Heart left ventricle (tissue), 13 donors: ENCODE measurements around the gene RFWD3.

ENCODE experiments used
- CTCF ChIP-seq, 12 donors: fragments of 200-600 bp; sonication (generic) in 4 of 12; IDR thresholded peaks; one replicate each; pipeline versions ENCODE4 v1.5.0 to v1.8.0; 2018 to 2022; ENCODE audit warnings: antibody characterized with exemption in 12 of 12, mild to moderate bottlenecking in 5 of 12
- POLR2A ChIP-seq, 2 donors: fragments of 450-650 bp; IDR thresholded peaks; one replicate each; pipeline ENCODE4 v1.6.1; 2017; ENCODE audit warnings: antibody characterized with exemption in 2 of 2, mild to moderate bottlenecking in 2 of 2, moderate library complexity in 2 of 2
- donor health status: ischemic (EF 13 %, LVEDD 7.1; RV severe dilation, severe dysfunction).
- donor health status: DM: no; HTN: yes; CAD: no.
- donor health status: DM: no; HTN: no; CAD: no.
- donor health status: ischemic (EF 25% LVEDD 6.9; RV normal size, moderate dysfunction).
- donor health status: ischemic (EF 25% LVEDD 5.7; RV mildly dilated, moderate dysfunction).
- donor health status: ischemic (EF 35%, LVEDD 5.7; RV mildly dilated, moderate dysfunction).
- donor health status: nonischemic (EF 11% LVEDD 7.7; RV severe dilation, severe dysfunction).
- donor health status: DM: yes; HTN: yes; CAD: no.
- donor health status: PGD.
- donor health status: ischemic (EF 29% LVEDD 5.4; RV normal size, mild dysfunction).
- donor health status: nonischemic (EF 23%, LVEDD 6.1; RV moderate dilation, normal function).

- TF ChIP-seq CTCF (IDR thresholded peaks at IDR 0.05) (no peak), POLR2A (IDR thresholded peaks at IDR 0.05) (no peak)
These were observed 58.3 kb downstream of the RFWD3 start for GRCh38 chr16:74608381-74608780.
